ENCODE measurements around the gene NUP214.
"Not testable (repeated sequence)": the region's sequence is repeated elsewhere in the genome, so short reads cannot be mapped to it uniquely, and the experiment has no call there.

GRCh38 chr9:131191032-131191431 lies 65.6 kb downstream of the NUP214 start:
- not testable (repeated sequence) for TF ChIP-seq CTCF, POLR2A, POLR2AphosphoS5 (IDR thresholded peaks at IDR 0.05)

Measured in breast epithelium (tissue), 3 donors.